ENCODE measurements around the gene CTIF.

CTIF gene

DNA sequence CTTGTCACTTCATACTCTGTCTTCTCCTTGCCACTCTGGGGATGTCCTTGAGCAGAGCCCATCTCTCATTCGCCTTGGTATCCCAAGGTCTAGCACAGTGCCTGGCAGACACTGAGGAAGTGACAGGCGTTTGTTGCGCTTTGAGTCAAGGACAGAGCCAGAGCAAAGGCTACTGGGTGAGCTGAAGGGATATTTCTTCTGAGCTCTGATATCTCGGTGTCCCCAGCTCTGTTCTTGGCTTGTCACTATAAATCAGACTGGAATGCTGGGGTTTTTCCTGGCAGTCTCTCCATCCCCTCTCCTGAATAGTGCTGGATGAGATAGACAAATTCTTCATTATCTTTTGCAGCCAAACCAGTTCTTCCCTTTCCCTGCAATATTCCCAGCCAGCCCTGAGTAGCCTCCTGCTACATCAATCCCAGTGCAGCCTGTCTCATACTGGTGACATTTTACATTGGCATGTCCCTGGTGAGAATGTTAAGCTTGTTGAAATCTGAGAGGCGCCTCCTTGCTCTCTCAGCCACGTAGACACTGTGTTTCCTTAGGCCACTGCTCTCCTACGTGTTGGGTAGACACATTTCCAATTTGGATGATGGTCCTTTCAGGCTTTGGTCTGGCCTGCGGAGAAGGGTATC, 61.7 kb downstream of the CTIF start:
- no peak for DNase-seq (ENCODE audit: low read depth)

- DNase-seq (ENCODE audit: low read depth), result no peak
Measured at GRCh38 chr18:48601343-48601742, 62.5 kb downstream of the CTIF start.

GRCh38 chr18:48602759-48603390, 64.0 kb downstream of the CTIF start:
- no peak for DNase-seq (ENCODE audit: low read depth)

GRCh38 chr18:48605408-48605845, 66.6 kb downstream of the CTIF start:
- DNase-seq (ENCODE audit: low read depth), result no peak

- peak; percentile 81 for DNase-seq (ENCODE audit: low read depth)
Measured at GRCh38 chr18:48607056-48607984, 68.5 kb downstream of the CTIF start.

- DNase-seq (ENCODE audit: low read depth), result no peak
Measured at GRCh38 chr18:48608581-48608980, 69.8 kb downstream of the CTIF start.

DNA sequence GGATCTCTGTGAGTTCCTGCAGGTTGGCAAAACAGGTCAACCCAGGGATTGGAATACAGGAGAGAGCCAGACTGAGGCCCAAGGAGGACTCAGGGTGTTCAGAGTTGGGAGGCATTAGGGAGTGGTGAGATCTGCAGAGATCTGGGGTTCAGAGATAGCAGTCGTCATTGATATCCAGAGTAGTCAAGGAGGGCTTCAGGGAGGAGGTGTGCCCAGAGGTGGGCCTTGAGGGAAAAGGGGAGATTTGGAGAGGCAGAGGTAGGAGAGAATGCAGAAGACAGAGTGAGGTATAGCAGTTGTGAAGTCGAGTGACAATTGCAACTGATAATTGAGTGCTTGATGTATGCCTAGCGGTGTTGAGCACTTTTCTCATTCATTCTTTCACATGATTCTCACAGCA, 70.3 kb downstream of the CTIF start:
- DNase-seq (ENCODE audit: low read depth), result no peak

DNA sequence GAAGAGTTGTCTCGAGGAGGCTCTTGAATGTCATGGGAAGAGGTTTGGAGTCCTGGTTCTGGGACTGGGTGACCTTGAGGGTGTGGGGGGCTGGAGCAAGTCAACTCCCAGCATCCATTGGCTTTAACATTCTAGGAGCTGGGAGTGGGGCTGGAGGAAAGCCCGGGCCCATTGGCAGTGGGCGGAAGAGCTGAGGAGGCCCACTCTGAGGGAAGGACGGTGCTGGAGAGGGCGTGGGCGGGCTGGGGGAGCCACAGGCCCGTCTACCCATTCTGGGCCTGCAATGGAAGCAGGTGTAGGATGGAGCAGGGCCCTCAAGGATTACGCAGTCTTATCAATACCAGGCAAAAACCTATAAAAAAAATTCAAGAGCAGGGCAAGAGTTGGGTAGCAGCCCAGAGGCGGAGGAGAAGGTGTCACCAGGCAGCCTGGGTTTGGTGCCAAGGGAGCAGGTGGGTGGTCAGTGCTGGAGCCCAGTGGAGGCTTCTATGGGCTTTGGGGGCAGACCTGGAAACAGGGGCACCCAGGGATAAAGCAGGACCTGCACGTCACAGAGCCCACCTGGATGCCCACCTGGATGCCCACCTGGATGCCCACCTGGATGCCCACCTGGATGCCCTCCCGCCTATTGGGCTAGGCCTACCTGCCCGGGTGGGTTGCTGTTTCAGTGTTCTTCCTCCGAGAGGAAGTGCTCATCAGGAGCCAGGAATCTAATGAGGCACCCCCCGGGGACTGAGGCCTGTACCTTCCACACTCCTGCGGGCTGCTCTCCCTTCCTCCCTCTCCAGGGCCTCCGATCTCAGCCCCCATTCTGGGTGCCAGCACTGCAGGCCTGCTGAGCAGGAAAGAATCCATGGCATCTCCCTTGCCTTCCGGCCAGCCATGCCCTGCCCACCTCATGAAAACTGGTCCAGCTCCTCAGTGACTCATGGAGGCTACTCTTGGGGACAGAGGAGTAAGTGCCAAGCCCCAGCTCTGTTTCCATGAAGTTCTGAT, 71.3 kb downstream of the CTIF start:
- peak; percentile 6 for DNase-seq (ENCODE audit: low read depth)

DNA sequence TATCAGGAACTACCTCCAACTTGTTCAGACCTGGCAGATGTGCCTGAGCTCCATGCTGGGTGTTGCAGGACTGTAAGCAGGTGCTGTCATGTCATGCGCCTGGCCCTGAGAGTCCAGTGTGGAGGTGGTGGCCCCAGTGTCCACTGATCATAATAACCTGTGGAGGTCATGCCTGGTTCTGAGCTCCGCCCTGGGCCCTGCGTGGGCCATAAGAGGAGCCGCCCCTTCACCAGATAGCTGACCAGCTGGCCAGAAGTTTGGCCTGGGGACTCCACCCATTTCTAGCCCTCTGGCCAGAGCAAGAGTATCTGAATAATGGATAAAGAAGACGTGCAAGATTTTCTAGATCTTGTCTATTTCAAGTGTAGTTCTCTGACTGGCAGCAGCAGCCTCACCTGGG, 72.4 kb downstream of the CTIF start:
- no peak for DNase-seq (ENCODE audit: low read depth)

DNA sequence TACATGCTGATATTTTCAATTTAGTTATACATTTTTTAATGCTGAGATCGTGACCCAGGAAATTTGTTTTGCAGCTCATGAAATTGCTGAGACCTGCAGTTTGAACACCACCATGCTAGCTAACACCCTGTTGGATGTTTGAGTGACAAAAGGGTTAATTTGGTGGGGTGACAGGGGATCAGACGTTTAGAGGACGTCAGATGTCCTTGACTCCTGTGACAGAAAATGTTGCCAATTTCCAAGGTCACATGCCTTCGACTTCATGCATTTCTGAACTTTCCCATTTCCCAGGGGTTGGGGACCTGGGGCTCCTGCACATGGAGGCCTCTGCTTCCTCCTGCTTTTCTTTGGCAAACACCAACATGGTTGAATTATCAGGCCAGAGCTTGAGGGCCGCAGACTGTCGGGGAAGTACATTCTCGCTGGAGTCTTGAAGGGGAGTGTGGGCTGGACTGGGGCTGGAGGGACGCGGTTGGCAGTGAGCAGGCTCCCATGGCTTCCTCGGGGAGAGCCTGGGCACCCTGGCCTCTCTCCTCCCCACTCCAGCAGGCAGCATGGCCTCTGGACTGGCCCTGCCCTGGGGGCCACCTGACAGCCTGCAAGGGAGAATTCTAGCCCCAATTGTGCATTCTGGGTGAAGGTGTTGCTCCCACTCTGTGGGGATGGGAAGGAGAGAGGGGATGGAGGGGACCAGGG, 73.1 kb downstream of the CTIF start:
- no peak for DNase-seq (ENCODE audit: low read depth)

GRCh38 chr18:48612511-48612910, 73.7 kb downstream of the CTIF start:
- DNase-seq (ENCODE audit: low read depth), result no peak

DNA sequence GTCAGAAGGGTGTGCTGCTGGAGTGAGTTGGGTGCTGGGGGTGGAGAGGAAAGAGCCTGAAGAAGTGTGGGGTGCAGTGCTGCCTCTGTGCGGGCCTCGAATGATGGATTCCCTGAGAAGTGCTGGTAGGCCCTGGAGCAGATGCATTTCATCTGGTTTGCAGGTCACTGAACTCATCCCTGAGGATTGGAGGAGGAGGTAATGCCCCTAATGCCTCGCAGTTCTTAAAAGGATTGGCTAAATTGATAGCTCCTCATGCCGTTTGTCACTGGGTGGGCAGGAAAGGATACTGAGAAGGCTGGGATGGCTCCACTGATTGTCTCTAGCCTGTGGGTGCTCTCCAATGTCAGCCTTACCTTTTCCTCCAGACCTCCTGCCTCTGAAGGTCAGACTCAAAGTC, 74.1 kb downstream of the CTIF start:
- DNase-seq (ENCODE audit: low read depth), result no peak

DNA sequence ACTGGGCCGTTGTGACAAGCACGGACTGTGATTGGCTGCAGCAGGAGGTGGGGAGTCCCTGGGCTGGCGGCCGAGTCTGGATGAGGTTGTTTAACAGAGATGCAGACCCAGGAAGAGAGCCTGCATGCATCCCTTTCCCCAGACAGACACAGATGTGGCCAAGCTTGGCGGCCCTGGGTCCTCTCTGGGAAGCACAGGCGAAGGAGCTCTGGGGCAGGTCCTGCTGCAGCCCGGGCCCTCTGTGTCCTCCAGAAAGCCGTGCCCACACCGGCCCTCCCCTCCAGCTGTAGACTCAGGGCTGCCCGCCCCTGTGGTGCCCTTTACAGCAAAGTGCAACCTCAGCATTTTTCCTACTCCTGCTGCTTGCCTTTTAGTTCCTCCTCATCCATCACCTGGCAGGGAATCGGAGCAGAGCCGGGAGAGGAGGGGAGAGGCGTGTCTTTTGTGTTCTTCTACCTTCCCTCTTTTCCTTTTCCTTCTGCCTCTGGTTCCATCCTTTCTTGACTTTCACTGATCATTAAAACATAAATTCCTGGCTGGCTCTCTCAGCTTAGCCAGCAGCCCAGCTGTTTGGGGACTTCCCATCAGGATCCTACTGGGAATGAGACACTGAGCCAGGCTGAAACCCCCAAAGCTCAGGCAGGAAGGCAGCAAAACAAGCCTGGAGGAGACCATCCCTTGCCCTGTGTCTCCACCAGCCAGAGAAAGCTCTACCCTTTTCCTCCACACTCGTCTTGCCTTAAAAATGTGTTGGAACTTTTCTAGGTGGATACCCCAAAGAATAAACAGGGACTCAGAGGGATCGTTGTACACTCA, 75.0 kb downstream of the CTIF start:
- no peak for DNase-seq (ENCODE audit: low read depth)

DNA sequence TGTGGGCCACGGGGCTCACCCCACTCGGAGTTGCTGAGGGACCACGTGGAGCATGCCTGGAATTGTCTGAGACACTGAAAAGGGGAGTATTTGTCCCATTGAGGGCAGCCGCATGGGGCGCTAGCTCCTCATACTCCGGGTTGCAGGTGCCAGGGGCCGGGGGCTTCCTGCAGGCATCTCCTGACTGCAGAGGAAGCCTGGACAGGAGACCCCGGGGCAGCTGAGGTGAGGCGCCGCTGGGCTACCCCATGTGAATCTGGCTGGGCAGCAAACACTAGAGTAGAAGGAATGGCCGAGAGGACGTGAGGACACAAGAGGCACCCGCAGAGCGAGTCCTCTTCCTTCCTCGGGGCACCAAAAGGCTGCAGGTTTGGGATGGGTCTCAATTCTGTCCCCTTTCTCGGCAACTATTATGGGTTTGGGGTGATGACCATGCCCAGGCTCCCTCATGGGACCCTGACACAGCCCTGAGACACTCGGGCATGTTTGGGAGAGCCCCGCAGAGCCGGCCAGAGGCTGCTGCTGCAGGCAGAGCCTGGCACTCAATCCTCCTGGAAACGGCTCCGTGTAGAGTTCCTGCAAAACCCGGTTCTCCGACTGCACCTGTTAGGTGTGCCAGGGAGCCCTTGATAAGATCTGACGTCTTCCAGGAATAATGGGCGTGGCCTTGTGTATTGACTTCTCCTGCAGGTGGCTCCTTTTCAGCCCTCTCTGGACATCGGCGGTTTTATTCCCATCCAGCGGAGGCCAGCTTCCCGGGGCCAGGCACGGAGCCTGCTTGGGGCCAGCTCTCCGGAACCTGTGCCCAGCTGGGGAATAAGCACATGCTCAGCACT, 77.0 kb downstream of the CTIF start:
- DNase-seq (ENCODE audit: low read depth), result no peak

GRCh38 chr18:48616484-48617255, 77.8 kb downstream of the CTIF start:
- DNase-seq (ENCODE audit: low read depth), result peak; percentile 56

DNA sequence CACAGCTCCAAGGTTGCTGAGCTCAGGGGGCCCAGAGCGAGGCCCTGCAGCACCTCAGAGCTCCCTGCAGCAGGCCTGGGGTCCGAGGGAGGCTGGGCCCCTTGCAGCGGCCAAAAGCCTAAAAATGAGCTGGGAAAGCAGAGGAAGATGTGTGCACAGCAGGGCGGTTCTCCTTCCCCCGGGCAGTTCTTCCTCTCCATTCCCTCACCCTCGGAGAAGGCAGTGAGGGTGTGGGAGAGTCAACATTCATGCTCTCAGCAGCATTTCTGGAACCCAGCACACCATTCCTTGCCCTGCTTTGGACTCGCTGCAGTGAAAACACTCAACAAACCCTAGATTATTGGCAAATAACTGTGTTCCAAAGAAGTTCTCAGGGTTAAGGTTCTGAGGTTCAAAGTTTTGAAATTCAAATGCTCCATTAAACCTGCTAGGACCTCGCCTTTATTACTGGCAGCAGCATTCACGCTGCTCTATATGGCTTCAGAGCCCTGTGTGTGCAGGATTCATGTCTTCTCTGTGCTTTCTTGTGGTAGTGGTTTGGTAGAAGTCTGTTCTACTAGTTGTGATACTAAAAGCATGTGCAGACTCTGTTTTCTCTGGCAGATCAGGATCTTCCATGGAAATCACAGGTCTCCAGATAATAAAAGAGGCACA, 79.1 kb downstream of the CTIF start:
- DNase-seq (ENCODE audit: low read depth), result no peak

- no peak for DNase-seq (ENCODE audit: low read depth)
Measured at GRCh38 chr18:48619016-48619415, 80.2 kb downstream of the CTIF start.

DNA sequence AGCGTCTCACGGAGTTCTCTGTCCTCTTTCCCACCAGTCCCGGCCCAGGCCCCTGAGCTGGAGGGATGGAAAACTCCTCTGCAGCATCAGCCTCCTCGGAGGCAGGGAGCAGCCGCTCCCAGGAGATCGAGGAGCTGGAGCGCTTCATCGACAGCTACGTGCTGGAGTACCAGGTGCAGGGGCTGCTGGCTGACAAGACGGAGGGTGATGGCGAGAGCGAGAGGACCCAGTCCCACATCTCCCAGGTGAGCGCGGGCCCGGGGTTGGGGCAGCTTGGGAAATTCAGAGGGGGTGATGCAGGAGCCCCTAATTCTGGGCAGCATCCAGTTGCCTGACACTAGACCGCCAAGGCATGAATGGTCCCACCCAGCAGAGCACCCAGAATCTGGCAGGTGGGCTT, 80.7 kb downstream of the CTIF start:
- no peak for DNase-seq (ENCODE audit: low read depth)

Measured in fibroblast of gingiva (primary cell).